ENCODE data around the gene DRD3.

DNA sequence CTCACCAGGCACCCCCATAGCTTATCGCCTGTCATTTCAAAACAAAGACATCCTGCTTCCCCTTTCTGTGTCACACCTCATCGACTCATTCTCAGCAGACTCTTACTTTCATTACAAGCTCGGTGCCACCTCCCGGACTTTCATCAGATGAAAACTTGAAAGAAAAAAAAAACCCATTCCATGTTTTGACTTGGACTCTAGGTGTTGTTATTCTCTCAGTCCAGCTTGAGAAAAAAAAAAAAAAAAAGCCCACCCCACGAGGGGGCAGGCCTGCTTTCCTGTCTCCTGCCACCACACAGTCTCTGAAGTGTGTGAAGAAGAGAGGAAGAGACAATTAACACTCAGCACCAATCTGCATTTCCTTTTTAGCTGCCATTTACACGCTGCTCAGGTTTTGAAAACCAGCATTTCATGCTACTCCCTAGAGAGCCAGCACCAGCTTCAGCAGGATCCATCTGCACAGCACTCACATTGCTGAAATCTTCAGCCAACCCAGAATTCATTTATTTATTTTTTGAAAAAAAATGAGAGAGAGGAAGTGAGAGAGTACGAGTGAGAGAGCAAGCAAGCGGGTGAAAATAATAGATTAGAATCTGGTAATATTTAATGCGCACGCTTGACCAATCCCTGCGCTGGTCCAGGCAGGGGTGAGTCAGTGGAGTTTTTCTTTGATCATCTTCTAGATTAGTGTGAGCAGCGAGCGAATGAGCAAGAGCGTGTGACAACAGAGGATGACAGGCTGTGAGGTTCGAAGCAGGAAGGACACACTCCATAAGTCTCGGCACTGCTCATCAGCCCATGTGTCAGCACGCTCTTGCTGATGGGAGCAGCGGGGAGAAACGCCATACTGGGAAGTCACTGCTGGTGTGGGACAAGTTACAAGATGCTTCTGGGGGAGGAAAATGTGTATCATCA is 35.0 kb upstream of the DRD3 start:
- TF ChIP-seq EZH2 (IDR thresholded peaks at IDR 0.05; ENCODE audit: low read length, missing control alignments): no peak
- TF ChIP-seq, protein P1, sequence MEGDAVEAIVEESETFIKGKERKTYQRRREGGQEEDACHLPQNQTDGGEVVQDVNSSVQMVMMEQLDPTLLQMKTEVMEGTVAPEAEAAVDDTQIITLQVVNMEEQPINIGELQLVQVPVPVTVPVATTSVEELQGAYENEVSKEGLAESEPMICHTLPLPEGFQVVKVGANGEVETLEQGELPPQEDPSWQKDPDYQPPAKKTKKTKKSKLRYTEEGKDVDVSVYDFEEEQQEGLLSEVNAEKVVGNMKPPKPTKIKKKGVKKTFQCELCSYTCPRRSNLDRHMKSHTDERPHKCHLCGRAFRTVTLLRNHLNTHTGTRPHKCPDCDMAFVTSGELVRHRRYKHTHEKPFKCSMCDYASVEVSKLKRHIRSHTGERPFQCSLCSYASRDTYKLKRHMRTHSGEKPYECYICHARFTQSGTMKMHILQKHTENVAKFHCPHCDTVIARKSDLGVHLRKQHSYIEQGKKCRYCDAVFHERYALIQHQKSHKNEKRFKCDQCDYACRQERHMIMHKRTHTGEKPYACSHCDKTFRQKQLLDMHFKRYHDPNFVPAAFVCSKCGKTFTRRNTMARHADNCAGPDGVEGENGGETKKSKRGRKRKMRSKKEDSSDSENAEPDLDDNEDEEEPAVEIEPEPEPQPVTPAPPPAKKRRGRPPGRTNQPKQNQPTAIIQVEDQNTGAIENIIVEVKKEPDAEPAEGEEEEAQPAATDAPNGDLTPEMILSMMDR (conservative IDR thresholded peaks at IDR 0.05 in 1 of 2, IDR thresholded peaks at IDR 0.05 in 1 of 2; ENCODE audit: low read depth in 1 of 2, low read length in 2 of 2): no peak
